ELF-1 (cell line): Measurements from ENCODE around the gene TARS2.
A peak's percentile ranks its signal among the peaks of the same experiment; 100 is the strongest.

Source experiments
- DNase-seq: peaks from one replicate; pipeline ENCODE4 v3.0.0-alpha.2; 2016; ENCODE audit warnings: low read depth, low spot score

The TARS2 gene

DNA sequence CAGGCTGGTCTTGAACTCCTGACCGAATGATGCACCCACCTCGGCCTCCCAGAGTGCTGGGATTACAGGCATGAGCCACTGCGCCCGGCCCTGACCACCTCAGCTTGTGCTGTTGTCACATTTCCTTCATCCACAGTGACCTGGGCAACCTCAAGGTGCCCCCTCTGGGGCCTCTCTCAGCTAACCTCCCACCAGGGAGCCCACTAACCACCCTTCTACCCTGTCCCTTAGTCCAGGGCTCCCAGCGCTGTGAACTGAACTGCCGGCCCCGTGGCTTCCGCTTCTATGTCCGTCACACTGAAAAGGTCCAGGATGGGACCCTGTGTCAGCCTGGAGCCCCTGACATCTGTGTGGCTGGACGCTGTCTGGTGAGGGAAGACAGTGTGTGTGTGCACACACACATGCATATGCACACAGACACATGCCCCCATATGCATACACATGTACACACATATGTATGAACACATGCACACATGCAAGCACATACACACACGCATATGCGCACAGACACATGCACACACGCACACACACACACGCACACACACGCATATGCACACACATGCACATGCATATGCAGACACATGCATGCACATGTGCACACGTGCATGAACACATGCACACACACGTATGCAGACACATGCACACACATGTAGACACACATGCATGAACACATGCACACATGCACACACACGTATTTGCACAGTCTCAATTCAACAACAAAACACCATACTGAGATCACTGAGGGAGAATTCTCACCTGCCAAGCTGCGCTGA is 68.2 kb downstream of the TARS2 start:
- no peak for DNase-seq

DNA sequence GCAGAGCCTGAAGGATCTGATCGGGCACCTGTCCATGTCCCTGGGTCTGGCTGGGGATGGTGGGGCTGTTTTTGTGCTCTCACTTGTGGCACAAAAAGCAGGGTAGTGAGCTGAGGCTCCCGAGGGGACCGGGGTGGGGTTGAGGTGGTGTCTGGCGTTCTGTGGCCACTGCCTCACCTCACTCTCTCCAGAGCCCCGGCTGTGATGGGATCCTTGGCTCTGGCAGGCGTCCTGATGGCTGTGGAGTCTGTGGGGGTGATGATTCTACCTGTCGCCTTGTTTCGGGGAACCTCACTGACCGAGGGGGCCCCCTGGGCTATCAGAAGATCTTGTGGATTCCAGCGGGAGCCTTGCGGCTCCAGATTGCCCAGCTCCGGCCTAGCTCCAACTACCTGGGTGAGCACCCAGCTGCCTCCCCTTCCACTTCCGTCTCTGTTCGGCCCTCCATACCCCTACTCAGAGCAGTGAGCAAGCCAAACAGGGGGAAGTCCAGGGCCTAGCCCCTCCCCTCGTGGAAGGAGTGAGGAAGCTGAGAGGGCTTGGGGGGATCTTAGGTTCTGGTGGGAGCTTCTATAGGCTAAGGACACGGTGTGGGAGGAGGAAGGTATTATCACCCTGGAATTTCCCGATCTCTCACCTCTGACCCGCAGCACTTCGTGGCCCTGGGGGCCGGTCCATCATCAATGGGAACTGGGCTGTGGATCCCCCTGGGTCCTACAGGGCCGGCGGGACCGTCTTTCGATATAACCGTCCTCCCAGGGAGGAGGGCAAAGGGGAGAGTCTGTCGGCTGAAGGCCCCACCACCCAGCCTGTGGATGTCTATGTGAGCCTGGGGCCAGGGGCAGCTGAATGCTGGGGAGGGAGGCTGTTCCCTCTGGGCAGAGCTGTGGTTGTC is 69.0 kb downstream of the TARS2 start:
- peak; percentile 69 for DNase-seq

- no peak for DNase-seq
These were observed 69.9 kb downstream of the TARS2 start for GRCh38 chr1:150557065-150557600.
